Astrocyte of the spinal cord (primary cell): Measurements from ENCODE around the gene GAREM1.

Source experiments
- DNase-seq: peaks from one replicate; pipeline ENCODE4 v3.0.0; 2011; ENCODE audit warnings: low read depth, low spot score
- H3K4me3 ChIP-seq: 2 replicates; pipeline ENCODE4 v1.5.1; 2011; ENCODE audit warnings: low read depth, mild to moderate bottlenecking, low read length, moderate library complexity
- CTCF ChIP-seq: IDR thresholded peaks from 2 replicates; pipeline ENCODE4 v1.5.1; 2012; ENCODE audit warnings: low read depth, mild to moderate bottlenecking, low read length, inconsistent platforms
- in situ Hi-C: cut with HindIII; loops from 2 replicates; pipeline ENCODE4 v1.10.0; 2017; ENCODE audit warnings: low sequenced_read_pairs

The GAREM1 gene

GRCh38 chr18:32422201-32422600 is 48.5 kb downstream of the GAREM1 start:
- no peak for TF ChIP-seq CTCF
- DNase-seq, result no peak
- no peak overlapping the region for H3K4me3 ChIP-seq
- in situ Hi-C loops, result no loop called here

- no peak for DNase-seq
- H3K4me3 ChIP-seq, result no peak overlapping the region
- TF ChIP-seq CTCF, result no peak
- in situ Hi-C loops, result no loop called here
Observed at GRCh38 chr18:32420084-32420750, 50.5 kb downstream of the GAREM1 start.

- no peak for TF ChIP-seq CTCF
- in situ Hi-C loops, result no loop called here
- DNase-seq, result no peak
- H3K4me3 ChIP-seq, result no peak overlapping the region
Observed at GRCh38 chr18:32418148-32418547, 52.5 kb downstream of the GAREM1 start.

GRCh38 chr18:32405588-32405987 is 65.1 kb downstream of the GAREM1 start:
- no peak for DNase-seq
- H3K4me3 ChIP-seq, result no peak overlapping the region
- in situ Hi-C loops, result no loop called here
- TF ChIP-seq CTCF, result no peak

GRCh38 chr18:32401621-32402020 is 69.1 kb downstream of the GAREM1 start:
- no peak overlapping the region for H3K4me3 ChIP-seq
- TF ChIP-seq CTCF, result no peak
- in situ Hi-C loops, result no loop called here
- DNase-seq, result no peak

GRCh38 chr18:32393407-32393806 is 77.3 kb downstream of the GAREM1 start:
- in situ Hi-C loops, result no loop called here
- no peak for DNase-seq
- H3K4me3 ChIP-seq, result no peak overlapping the region
- no peak for TF ChIP-seq CTCF
